H1 (cell line): ENCODE data around the gene COL27A1.

ENCODE experiments used
- BACH1 ChIP-seq: IDR thresholded peaks from 2 replicates; pipeline ENCODE4 v1.6.1; 2012; ENCODE audit warnings: low read length, improper control_type of control experiment
- SP2 ChIP-seq: IDR thresholded peaks from 2 replicates; pipeline ENCODE4 v1.6.1; 2012; ENCODE audit warnings: mild to moderate bottlenecking, low read length, inconsistent platforms
- TF ChIP-seq, protein P1 (sequence below), 3 experiments: IDR thresholded peaks; 1 replicate in 2 of 3; 2 replicates in 1 of 3; pipeline versions ENCODE4 v1.5.1 to v1.6.1; 2011; ENCODE audit warnings: low read length in 3 of 3, mild to moderate bottlenecking in 3 of 3, inconsistent platforms in 2 of 3, low read depth in 1 of 3, moderate library complexity in 1 of 3; ENCODE audit not compliant: insufficient read depth in 1 of 3; ENCODE audit errors: control extremely low read depth in 1 of 3

DNA sequence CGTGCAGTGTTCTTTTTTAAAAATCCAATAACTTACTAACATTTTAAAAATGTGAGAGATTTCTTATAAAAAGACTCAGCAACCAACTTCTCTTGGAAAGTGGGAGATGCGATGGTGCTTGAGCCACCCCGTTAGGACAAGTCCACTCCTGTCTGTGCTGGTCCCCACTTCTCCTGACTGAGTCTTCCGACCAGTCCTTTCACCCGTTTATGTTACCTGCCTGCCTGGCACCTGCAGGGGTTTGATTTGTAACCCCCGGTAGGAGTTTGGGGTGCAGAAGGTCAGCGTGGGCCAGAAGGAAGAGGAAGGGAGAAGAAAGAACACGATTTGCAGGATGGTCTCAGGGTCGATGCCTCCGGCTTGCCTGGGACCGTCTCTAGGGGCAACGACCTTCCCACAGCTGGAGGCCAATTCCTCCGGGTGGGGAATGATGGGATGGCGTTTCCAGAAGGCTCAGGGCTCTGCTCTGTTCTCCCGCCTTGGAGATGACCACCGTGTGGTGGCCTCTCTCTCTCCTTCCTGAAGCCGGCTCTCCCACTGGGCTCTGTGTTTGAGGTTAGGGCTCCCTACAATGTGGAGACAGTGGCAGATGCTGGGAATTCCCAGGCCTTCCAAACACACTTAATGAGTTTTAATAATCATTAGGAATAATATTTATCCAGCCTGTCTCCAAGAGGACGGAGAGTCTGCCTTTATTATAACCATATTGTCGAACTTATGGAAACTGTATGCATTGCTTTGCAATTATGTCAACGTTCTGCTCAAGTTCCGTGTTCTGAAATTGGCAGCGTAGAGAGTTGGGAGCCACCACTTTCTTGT is 14.8 kb downstream of the COL27A1 start:
- TF ChIP-seq SP2 (no peak), BACH1 (no peak)
- TF ChIP-seq, protein P1, sequence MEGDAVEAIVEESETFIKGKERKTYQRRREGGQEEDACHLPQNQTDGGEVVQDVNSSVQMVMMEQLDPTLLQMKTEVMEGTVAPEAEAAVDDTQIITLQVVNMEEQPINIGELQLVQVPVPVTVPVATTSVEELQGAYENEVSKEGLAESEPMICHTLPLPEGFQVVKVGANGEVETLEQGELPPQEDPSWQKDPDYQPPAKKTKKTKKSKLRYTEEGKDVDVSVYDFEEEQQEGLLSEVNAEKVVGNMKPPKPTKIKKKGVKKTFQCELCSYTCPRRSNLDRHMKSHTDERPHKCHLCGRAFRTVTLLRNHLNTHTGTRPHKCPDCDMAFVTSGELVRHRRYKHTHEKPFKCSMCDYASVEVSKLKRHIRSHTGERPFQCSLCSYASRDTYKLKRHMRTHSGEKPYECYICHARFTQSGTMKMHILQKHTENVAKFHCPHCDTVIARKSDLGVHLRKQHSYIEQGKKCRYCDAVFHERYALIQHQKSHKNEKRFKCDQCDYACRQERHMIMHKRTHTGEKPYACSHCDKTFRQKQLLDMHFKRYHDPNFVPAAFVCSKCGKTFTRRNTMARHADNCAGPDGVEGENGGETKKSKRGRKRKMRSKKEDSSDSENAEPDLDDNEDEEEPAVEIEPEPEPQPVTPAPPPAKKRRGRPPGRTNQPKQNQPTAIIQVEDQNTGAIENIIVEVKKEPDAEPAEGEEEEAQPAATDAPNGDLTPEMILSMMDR (IDR thresholded peaks at IDR 0.05; ENCODE audit: control extremely low read depth in 1 of 3, insufficient read depth in 1 of 3, low read depth in 1 of 3, low read length in 3 of 3): no peak
